Vein endothelial cell (primary cell): ENCODE results near the gene BOLA1. TPM values are rescaled to one million over a fixed set of nuclear protein-coding genes. Genes with fewer than 3 reads are reported as not detected.

Experiments
- total RNA-seq: library from RNA; depleted of rRNA; stranded (reverse); fragments of >200 nt; gene quantifications from 2 replicates; pipeline ENCODE4 v1.2.3, GENCODE V29; 2012

The BOLA1 gene, protein sequence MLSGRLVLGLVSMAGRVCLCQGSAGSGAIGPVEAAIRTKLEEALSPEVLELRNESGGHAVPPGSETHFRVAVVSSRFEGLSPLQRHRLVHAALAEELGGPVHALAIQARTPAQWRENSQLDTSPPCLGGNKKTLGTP
- 5.7 and 7.5 TPM in 2 replicates for total RNA-seq

DNA sequence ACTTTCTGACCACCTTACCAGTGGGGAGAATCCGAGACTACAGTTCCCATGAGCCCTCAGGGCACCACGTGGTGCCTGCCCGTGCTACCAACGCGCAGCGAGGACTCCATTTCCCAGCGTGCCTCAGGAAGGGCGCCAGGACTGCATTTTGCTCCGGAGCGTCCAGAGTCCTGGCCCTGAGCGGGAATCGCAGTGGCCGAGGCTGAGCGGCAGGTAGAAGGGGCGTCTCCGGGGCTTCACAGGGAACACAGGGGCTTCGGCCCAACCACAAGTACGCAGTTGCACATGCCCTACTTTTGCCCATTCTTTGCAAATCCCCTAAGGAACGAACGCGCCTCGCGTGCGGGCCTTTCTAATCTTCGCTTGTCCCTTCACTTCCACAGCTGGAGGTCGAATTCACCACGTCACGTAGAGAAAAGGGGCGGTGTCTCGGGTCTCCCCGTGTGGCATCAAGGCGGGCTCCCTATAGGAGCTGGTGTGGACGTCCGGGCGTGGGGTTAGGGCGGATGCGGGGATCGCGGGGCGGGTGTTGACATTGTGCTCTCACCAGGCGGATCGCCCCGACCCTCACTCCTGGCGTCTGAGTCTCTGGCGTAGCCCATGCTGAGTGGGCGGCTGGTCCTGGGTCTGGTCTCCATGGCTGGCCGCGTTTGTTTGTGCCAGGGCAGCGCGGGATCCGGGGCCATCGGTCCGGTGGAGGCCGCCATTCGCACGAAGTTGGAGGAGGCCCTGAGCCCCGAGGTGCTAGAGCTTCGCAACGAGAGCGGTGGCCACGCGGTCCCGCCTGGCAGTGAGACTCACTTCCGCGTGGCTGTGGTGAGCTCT, at the start of gene BOLA1:
Gene BOLA1 (plus strand): TSS at position 109 of the 825 bp plus-strand sequence. CDS start 492 bp downstream, at position 601.

DNA sequence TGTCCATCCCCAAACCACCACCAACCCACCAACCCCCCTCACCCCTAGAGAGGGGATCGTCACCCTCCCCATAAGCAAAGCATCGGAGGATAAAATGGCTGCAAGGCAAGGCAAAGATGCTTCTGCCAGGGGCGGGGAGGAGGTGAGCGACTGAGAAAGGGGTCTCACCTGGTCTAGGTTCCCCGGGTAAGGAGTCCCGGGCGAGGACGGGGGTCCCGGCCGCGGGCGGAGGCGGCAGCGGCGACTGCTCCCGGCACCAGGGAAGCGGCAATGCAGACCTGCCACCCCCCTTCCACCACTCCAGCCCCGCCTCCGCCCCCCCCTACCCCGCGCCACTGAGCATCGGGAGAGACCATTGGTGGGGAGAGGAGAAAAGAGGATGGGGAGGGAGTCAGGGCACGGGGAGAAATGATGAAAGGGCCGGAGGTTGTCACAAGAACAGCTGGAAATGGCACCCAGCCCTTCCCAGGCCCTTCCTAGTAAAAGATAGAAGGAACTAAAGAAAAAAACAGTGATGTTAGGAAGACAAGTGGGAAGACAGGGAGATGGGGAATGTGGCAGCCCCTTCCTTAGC, 18.3 kb downstream of the BOLA1 start, which contains the start of gene SV2A:
Gene SV2A (minus strand): TSS at position 274 of the 574 bp plus-strand sequence. CDS start 4,004 bp downstream, outside the sequence.

DNA sequence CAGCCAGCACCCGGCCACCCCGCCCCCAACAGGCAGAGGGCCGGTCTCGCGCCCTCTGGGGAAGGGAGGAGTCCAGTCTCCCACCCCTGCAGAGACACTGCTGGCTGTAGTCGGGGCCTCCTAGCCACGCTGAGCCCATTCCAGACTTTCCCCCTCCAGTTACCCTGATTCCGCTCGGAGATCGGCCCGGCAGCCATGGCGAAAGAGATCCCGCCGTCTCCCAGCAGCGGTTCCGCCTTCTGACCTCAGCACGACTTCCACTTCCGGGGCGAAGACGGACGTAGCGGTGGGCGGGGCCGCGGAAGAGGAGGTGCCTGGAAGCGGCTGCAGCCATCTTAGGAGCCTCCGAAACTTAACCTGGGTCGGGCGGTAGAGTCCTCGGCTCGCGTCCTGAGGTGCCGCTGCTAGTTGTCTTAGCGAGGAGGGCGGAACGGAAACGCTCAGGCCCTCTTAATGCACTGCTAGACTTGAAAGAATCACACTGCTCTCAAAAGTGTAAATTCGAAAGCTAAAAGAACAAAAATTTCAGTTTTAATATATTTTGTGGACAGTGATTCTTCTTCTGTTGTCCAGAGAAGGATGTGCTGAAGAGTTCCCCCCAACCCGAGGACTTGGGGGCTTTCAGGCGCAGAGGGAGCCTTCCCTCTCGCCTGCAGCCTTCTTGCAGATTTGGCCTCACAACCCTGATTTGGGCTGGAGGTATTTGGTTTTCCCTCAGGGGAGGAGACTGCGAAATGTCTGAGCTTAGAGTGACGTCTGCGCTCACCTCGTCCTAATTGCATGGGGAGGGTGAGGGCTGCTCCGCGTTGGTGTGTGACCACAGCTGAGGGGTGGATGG, 28.4 kb downstream of the BOLA1 start, which contains the start of gene SF3B4:
Gene SF3B4 (minus strand): TSS at position 241 of the 838 bp plus-strand sequence. CDS start 44 bp downstream, at position 197.

DNA sequence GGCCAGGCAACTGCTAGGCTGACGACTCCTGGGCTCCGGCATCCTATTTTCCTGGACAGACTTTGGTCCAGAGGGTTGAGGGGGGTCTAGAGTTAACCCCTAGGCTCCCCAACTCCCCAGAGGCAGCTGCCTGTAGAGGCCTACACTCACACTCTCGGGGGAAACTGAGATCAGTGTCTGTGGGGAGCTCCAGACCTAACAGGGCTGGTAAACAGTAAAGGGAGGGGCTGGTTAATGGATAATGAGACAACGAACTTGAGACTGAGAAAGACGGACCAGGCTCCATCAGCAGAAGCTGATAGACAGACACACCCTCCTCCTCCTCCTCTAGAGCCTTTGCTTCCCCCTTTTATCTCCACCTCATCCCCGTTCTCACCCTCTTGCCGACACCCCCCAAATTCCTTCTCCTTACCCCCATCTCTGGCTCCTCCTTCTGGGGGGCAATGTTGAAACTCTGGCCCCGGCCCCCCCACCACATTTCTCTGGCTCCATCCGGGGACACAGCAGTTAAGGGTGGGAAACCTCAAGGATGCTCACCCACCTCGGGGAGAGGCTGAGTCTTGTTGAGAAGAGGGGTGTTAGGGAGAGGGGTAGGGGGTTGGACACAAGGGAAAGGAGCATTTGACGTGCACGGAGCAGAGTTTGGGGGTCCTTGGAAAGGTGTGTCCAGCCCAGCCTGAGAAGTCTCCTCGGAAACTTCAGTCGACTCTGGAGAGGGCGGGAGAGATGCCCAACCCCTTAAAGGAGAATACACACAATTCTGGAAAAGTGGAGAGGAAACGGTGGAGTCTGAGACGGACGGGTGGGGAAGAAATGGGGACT, 37.0 kb downstream of the BOLA1 start, which contains the start of gene MTMR11:
Gene MTMR11 (minus strand): TSS at position 710 of the 822 bp plus-strand sequence. CDS start 232 bp downstream, at position 478.

Other genes starting within 250 kb of the BOLA1 start
- not detected in 2 replicates for gene FCGR1A, start 116.9 kb upstream of the BOLA1 start, total RNA-seq
- 0.67 and 3.3 TPM in 2 replicates for gene SV2A, start 18.3 kb downstream of the BOLA1 start, total RNA-seq
- gene SF3B4, start 28.2 kb downstream of the BOLA1 start, total RNA-seq: 18.0 and 20.2 TPM in 2 replicates
- 3.4 and 7.5 TPM in 2 replicates for gene MTMR11, start 37.3 kb downstream of the BOLA1 start, total RNA-seq
- gene OTUD7B, start 111.2 kb downstream of the BOLA1 start, total RNA-seq: 12.7 and 20.3 TPM in 2 replicates
- 24.2 and 28.7 TPM in 2 replicates for gene VPS45, start 168.2 kb downstream of the BOLA1 start, total RNA-seq